OCI-LY3 (cell line): Measurements from ENCODE around the gene CAPZB.

Source experiments
- H2AFZ ChIP-seq: fragments of 200-600, 300-600 bp; shearing (Covaris generic); 2 replicates; pipeline ENCODE4 v1.6.0; 2014; ENCODE audit warnings: antibody characterized with exemption, low read depth, low read length
- H3K27ac ChIP-seq: fragments of 200-600, 300-600 bp; sonication (generic); 2 replicates; pipeline ENCODE4 v1.5.1; 2014; ENCODE audit warnings: mild to moderate bottlenecking, low read length, moderate library complexity, mixed read lengths
- H3K27me3 ChIP-seq: fragments of 200-600, 300-600 bp; sonication (generic); 2 replicates; pipeline ENCODE4 v1.6.1; 2014; ENCODE audit warnings: low read depth, low read length, mixed read lengths
- H3K36me3 ChIP-seq: fragments of 200-600, 300-600 bp; sonication (generic); replicated peaks from 2 replicates; pipeline ENCODE3; 2014; ENCODE audit warnings: low read depth, low read length, mixed read lengths
- H3K4me1 ChIP-seq: fragments of 300-600, 200-600 bp; sonication (generic); 2 replicates; pipeline ENCODE4 v1.6.1; 2014; ENCODE audit warnings: low read length, mixed read lengths
- H3K4me2 ChIP-seq: fragments of 200-600, 300-600 bp; sonication (generic); 2 replicates; pipeline ENCODE4 v1.6.1; 2014; ENCODE audit warnings: low read length, mixed read lengths
- H3K4me3 ChIP-seq: fragments of 300-600, 200-600 bp; sonication (generic); 2 replicates; pipeline ENCODE4 v1.5.1; 2014; ENCODE audit warnings: antibody characterized with exemption, mild to moderate bottlenecking, low read length, moderate library complexity
- H3K79me2 ChIP-seq: fragments of 300-600, 200-600 bp; shearing (Covaris generic); 2 replicates; pipeline ENCODE4 v1.6.1; 2014; ENCODE audit warnings: mild to moderate bottlenecking, low read length, mixed read lengths
- H3K9ac ChIP-seq: fragments of 300-600, 200-600 bp; shearing (Covaris generic); 2 replicates; pipeline ENCODE4 v1.6.0; 2014; ENCODE audit warnings: mild to moderate bottlenecking, low read length, moderate library complexity
- H3K9me3 ChIP-seq: fragments of 200-600, 300-600 bp; shearing (Covaris generic); 2 replicates; pipeline ENCODE4 v1.6.1; 2014; ENCODE audit warnings: low read length, mixed read lengths; ENCODE audit not compliant: insufficient read depth
- H4K20me1 ChIP-seq: fragments of 200-600, 300-600 bp; sonication (generic); 2 replicates; pipeline ENCODE4 v1.6.1; 2016; ENCODE audit warnings: low read length, mixed read lengths; ENCODE audit not compliant: insufficient read depth
- CTCF ChIP-seq: fragments of 200-600, 300-600 bp; sonication (generic); IDR thresholded peaks from 2 replicates; pipeline ENCODE4 v1.5.1; 2014; ENCODE audit warnings: antibody characterized with exemption, low read length, low read depth
- EZH2phosphoT487 ChIP-seq: fragments of 200-600 bp; shearing (Covaris generic); IDR thresholded peaks from 2 replicates; pipeline ENCODE4 v1.6.1; 2018; ENCODE audit warnings: antibody characterized with exemption, mixed run types, low read depth

Gene CAPZB

DNA sequence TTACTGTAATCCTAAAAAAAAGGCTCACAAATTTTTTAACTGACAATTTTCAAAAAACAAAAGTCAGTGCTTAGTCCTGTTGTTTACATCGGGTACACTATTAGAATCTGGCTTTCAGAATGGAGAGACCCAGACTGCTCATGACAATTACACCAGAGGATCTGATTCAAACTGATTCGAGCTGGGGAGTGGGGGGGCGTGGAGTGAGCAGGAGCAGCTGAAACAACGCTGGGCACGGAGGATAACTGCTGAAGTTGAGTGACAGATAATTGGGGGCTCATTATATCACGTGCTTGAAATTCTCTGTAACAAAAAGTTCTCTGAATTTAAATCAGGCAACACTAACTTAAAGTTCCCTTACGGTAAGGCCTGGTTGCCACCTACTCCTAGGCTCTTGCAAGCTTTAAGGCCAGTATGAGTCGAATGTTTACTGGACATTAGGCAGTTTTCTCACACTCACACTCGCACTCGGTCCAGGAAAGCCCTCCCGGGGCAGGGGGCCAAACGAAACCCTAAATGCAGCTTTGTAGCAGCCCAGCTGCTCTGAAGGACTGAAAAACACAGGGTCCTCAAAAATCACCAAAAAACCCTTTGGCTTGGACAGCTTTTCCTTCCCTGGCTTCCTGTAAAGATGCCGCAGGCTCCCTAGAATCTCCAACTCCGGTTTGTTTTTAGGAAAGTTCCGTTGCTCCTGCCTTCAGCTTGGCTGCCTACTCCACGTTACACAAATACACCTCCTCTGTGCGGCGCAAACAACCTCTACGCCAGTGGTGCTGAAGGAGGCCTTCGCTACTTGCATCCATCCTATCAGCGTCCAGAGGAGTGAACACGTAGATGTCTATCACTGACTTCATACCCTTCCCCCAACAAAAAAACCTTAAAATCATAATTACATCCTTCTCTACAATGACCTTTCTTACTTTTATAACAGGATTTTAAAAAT, 42.9 kb downstream of the CAPZB start:
- Histone ChIP-seq H3K27ac (no peak overlapping the region), H3K27me3 (no peaks in the 10 kb centered on the region), H3K4me1 (no peaks in the 10 kb centered on the region), H3K9me3 (no peaks in the 10 kb centered on the region), H3K79me2 (peaks cover 33% of the 10 kb centered on the region; the same call in 1 of the 2 replicates), H3K36me3 (no peaks in the 10 kb centered on the region), H3K4me3 (no peak overlapping the region), H4K20me1 (peaks cover 23% of the 10 kb centered on the region), H3K9ac (no peak overlapping the region), H2AFZ (no peak overlapping the region), H3K4me2 (no peak overlapping the region)
- TF ChIP-seq EZH2phosphoT487: no peak
- no peak for TF ChIP-seq CTCF

- Histone ChIP-seq H3K4me1 (no peaks in the 10 kb centered on the region), H3K36me3 (no peaks in the 10 kb centered on the region), H3K27me3 (no peaks in the 10 kb centered on the region), H3K4me2 (no peak overlapping the region), H4K20me1 (peaks cover 28% of the 10 kb centered on the region), H2AFZ (no peak overlapping the region), H3K9me3 (no peaks in the 10 kb centered on the region), H3K9ac (no peak overlapping the region), H3K27ac (no peak overlapping the region), H3K79me2 (peaks cover 32% of the 10 kb centered on the region; the same call in 1 of the 2 replicates), H3K4me3 (no peak overlapping the region)
- no peak for TF ChIP-seq CTCF
- TF ChIP-seq EZH2phosphoT487: no peak
Observed at GRCh38 chr1:19441048-19441780, 44.1 kb downstream of the CAPZB start.

DNA sequence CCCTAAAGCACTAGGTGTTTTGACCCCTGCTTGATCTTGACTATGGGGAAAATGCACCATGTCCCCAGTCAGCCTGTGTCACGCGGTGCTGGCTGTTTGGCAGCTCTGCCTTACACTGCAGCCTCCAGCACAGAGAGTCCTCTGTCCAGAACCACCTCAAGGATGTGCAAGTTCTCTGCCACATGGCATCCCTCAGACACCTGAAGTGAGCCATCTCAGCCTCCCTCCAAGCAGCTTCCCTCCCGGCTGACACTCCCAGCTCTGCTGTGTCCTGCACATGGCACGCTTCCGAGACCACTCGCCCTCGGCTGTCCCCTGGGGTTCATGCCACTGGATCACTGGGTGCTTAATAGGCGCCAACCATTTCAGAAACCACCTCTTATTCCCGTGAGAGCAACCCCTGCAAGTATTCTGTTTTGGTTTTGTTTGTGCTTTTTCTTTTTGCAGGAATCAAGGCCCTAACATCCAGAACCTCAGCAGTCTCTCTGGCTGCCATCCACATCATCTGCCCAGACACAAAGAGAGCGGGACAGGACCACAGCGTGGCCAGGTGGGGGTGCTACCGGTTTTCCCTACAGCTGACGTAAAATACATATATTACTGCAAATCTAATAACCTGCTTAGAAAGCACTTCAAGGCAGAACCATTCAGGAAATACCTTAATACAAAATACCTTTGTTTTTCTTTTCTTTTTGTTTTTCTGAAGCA, 45.7 kb downstream of the CAPZB start:
- H3K4me1 ChIP-seq: no peaks in the 10 kb centered on the region
- H3K27ac ChIP-seq: no peak overlapping the region
- H3K9me3 ChIP-seq: no peaks in the 10 kb centered on the region
- no peaks in the 10 kb centered on the region for H3K36me3 ChIP-seq
- H3K79me2 ChIP-seq: peaks cover 26% of the 10 kb centered on the region; the same call in 1 of the 2 replicates
- no peak overlapping the region for H3K4me3 ChIP-seq
- no peak for TF ChIP-seq EZH2phosphoT487
- no peak for TF ChIP-seq CTCF
- H3K4me2 ChIP-seq: no peak overlapping the region
- H3K9ac ChIP-seq: no peak overlapping the region
- H3K27me3 ChIP-seq: no peaks in the 10 kb centered on the region
- H2AFZ ChIP-seq: no peak overlapping the region
- H4K20me1 ChIP-seq: peaks cover 28% of the 10 kb centered on the region
